Activated CD4-positive, alpha-beta T cell treated with anti-CD3 and anti-CD28 coated beads, Interleukin-2, amount 10 ng/mL, durations not matched to agents 7 days and 5 days (primary cell): ENCODE data around the gene FARP1. TPM values are rescaled to one million over a fixed set of nuclear protein-coding genes. Genes with fewer than 3 reads are reported as not detected.

Source experiments
- CTCF ChIA-PET: fragments of 350-600 bp; sonication (Branson Sonifier 250); formaldehyde crosslinking; loops from one replicate; lab custom pipeline; 2021; ENCODE audit warnings: antibody characterized with exemption; lab: Charles Lee
- POLR2A ChIA-PET: fragments of 350-600 bp; sonication (Branson Sonifier 250); formaldehyde crosslinking; loops from one replicate; lab custom pipeline; 2021; ENCODE audit warnings: antibody characterized with exemption; lab: Charles Lee
- DNase-seq: peaks from one replicate; pipeline ENCODE4 v3.0.0-alpha.2; 2020
- H3K27ac Mint-ChIP-seq: one replicate; pipeline ENCODE4 v1.8.0; 2021; ENCODE audit warnings: mild to moderate bottlenecking, moderate library complexity, mixed read lengths
- H3K27me3 Mint-ChIP-seq: one replicate; pipeline ENCODE4 v1.8.0; 2021; ENCODE audit warnings: mixed read lengths
- H3K36me3 Mint-ChIP-seq: one replicate; pipeline ENCODE4 v1.8.0; 2021; ENCODE audit warnings: low read depth, mixed read lengths
- H3K4me1 Mint-ChIP-seq: one replicate; pipeline ENCODE4 v1.8.0; 2021; ENCODE audit warnings: mixed read lengths
- H3K4me3 Mint-ChIP-seq: one replicate; pipeline ENCODE4 v1.8.0; 2021; ENCODE audit warnings: mild to moderate bottlenecking, moderate library complexity, mixed read lengths
- H3K9me3 Mint-ChIP-seq: one replicate; pipeline ENCODE4 v1.8.0; 2021; ENCODE audit warnings: mixed read lengths
- total RNA-seq, 2 experiments: library from RNA; stranded (reverse); gene quantifications; one replicate each; pipeline ENCODE4 v1.2.3, GENCODE V29; 2021

FARP1 gene
- total RNA-seq, 2 experiments from 2014 or later = 0.67 to 1.0 TPM

DNA sequence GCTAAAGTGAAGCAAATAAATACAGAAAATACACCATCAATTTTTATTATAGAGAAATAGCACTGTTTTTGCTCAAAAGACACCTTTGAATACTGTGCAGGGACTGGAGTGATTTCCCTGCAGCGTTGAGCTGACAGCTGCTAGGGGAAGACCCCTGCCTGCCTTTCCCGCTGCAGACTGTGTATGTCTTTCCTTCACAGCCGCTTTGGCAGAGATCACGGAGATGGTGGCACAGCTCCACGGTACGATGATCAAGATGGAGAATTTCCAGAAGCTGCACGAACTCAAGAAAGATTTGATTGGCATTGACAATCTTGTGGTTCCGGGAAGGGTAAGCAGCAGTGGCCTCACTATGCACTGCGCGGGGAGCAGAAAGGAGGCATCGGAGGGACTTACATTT, 292.5 kb downstream of the FARP1 start:
- no peak for DNase-seq
- no peaks in the 10 kb centered on the region for H3K27me3 Mint-ChIP-seq
- POLR2A ChIA-PET = no interaction called here
- no peaks in the 10 kb centered on the region for H3K9me3 Mint-ChIP-seq
- H3K4me1 Mint-ChIP-seq = no peaks in the 10 kb centered on the region
- no peaks in the 10 kb centered on the region for H3K36me3 Mint-ChIP-seq
- H3K27ac Mint-ChIP-seq = no peak overlapping the region
- H3K4me3 Mint-ChIP-seq = no peak overlapping the region
- CTCF ChIA-PET = interaction anchor here (0.6 to 1.4 kb wide), 3 partner anchors 13 to 217 kb away, joined by 3 read pairs; no protein-coding TSS in a partner anchor

GRCh38 chr13:98436233-98436910, 293.5 kb downstream of the FARP1 start:
- Mint-ChIP-seq H3K4me3 (no peak overlapping the region), H3K9me3 (no peaks in the 10 kb centered on the region), H3K27me3 (no peaks in the 10 kb centered on the region), H3K36me3 (no peaks in the 10 kb centered on the region), H3K4me1 (no peaks in the 10 kb centered on the region), H3K27ac (no peak overlapping the region)
- CTCF ChIA-PET = interaction anchor here (1.2 kb wide), 1 partner anchor 12 kb away, joined by 3 read pairs; no protein-coding TSS in a partner anchor
- no peak for DNase-seq
- POLR2A ChIA-PET = no interaction called here

GRCh38 chr13:98438246-98439125, 295.6 kb downstream of the FARP1 start:
- CTCF ChIA-PET = interaction anchor here (0.5 kb wide), 1 partner anchor 71 kb away, joined by 4 read pairs; no protein-coding TSS in a partner anchor
- Mint-ChIP-seq H3K9me3 (no peaks in the 10 kb centered on the region), H3K36me3 (no peaks in the 10 kb centered on the region), H3K4me1 (no peaks in the 10 kb centered on the region), H3K27ac (no peak overlapping the region), H3K4me3 (no peak overlapping the region), H3K27me3 (no peaks in the 10 kb centered on the region)
- no peak for DNase-seq
- POLR2A ChIA-PET = no interaction called here

GRCh38 chr13:98439126-98439828, 296.4 kb downstream of the FARP1 start:
- ChIA-PET POLR2A (no interaction called here), CTCF (interaction anchor here (0.5 kb wide), 1 partner anchor 70 kb away, joined by 4 read pairs; no protein-coding TSS in a partner anchor)
- no peaks in the 10 kb centered on the region for H3K27me3 Mint-ChIP-seq
- H3K4me3 Mint-ChIP-seq = no peak overlapping the region
- H3K36me3 Mint-ChIP-seq = no peaks in the 10 kb centered on the region
- no peaks in the 10 kb centered on the region for H3K9me3 Mint-ChIP-seq
- H3K4me1 Mint-ChIP-seq = peaks cover 1% of the 10 kb centered on the region
- DNase-seq = no peak
- H3K27ac Mint-ChIP-seq = no peak overlapping the region

GRCh38 chr13:98439896-98440295, 297.0 kb downstream of the FARP1 start:
- ChIA-PET CTCF (no interaction called here), POLR2A (no interaction called here)
- peaks cover 1% of the 10 kb centered on the region for H3K4me1 Mint-ChIP-seq

GRCh38 chr13:98440390-98441055, 297.6 kb downstream of the FARP1 start:
- no peak overlapping the region for H3K27ac Mint-ChIP-seq
- CTCF ChIA-PET = no interaction called here
- DNase-seq = no peak
- no peak overlapping the region for H3K4me3 Mint-ChIP-seq
- H3K4me1 Mint-ChIP-seq = peaks cover 5% of the 10 kb centered on the region
- H3K36me3 Mint-ChIP-seq = no peaks in the 10 kb centered on the region
- no peaks in the 10 kb centered on the region for H3K9me3 Mint-ChIP-seq
- POLR2A ChIA-PET = no interaction called here
- H3K27me3 Mint-ChIP-seq = no peaks in the 10 kb centered on the region

More at GRCh38 chr13:98439896-98440295, 297.0 kb downstream of the FARP1 start:
- no peak overlapping the region for H3K4me3 Mint-ChIP-seq
- no peaks in the 10 kb centered on the region for H3K36me3 Mint-ChIP-seq
- no peak for DNase-seq
- H3K9me3 Mint-ChIP-seq = no peaks in the 10 kb centered on the region
- H3K27ac Mint-ChIP-seq = peak overlapping the region; percentile 50
- H3K27me3 Mint-ChIP-seq = no peaks in the 10 kb centered on the region

DNA sequence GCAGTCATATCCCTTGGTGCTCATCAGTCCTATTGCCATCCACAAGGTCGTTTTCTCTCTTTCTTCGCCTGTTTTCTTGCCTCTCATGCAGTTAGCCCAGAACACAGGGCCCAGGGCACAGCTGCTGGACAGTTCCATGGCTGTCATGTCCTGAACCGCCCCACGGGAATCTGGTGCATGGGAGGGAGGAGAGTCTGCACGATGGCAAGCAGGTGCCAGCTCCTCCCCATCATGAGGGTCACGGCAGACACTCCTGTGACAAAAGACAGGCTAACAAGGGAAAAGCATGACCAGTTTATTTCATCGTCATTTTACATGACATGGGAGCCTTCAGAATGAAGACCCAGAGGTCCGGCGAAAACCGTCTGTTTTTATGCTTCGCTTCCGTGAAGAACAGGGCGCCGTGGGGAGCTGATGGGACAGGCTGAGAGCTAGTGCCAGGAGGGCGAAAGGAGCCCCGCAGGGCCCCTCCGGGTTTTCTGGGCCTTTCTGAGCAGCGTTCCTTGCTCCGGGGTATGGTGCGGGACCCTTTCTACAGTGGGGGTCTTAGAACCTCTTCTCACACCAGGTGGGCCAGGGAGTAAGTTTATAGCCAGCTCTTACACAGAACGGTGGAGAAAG, 298.3 kb downstream of the FARP1 start:
- H3K4me1 Mint-ChIP-seq = peaks cover 12% of the 10 kb centered on the region
- no peak for DNase-seq
- CTCF ChIA-PET = no interaction called here
- no peak overlapping the region for H3K27ac Mint-ChIP-seq
- H3K9me3 Mint-ChIP-seq = no peaks in the 10 kb centered on the region
- no peaks in the 10 kb centered on the region for H3K36me3 Mint-ChIP-seq
- no peak overlapping the region for H3K4me3 Mint-ChIP-seq
- H3K27me3 Mint-ChIP-seq = no peaks in the 10 kb centered on the region
- POLR2A ChIA-PET = no interaction called here

DNA sequence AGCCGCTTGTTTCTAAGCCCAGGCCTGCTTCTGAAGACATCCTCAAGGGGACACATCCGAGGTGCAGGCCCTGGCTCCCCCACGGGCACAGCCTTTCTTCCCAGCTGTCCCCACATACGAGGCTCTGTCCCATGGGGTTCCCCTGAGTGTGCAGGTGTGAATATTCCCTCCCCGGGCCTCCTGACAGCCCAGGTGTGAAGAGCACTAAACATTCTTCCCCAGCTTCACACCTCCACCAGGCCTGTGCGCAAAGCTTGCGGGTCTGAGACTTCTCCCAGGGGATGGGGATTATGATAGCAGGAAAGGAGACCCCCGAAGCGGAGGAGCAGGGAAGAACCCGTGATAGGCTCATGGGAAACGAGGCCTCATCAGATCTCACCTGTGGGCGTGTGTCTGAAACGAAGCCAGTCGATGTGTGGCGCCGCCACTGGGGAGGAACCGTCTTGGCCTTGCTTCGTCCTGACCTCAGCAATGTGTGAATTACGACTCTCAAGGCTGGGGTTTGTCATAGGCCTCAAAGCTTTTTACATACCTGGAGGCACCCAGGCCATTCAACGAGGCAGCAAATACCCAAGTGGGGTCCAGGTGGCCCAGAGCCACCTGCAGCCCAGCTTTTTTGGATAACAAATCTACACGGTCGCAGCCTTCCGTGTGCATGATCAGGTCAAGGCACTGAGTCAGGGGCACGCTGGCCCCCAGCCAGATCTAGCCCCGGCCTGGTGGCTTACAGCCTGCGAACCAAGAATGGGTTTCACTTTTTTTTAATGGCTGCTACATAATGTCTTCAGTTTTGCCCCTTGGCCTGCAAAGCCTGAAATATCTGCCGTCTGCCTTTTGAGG, 299.7 kb downstream of the FARP1 start:
- H3K4me3 Mint-ChIP-seq = no peak overlapping the region
- H3K27ac Mint-ChIP-seq = no peak overlapping the region
- peaks cover 6% of the 10 kb centered on the region for H3K36me3 Mint-ChIP-seq
- H3K9me3 Mint-ChIP-seq = no peaks in the 10 kb centered on the region
- H3K27me3 Mint-ChIP-seq = no peaks in the 10 kb centered on the region
- CTCF ChIA-PET = no interaction called here
- POLR2A ChIA-PET = no interaction called here
- peaks cover 12% of the 10 kb centered on the region for H3K4me1 Mint-ChIP-seq
- no peak for DNase-seq

DNA sequence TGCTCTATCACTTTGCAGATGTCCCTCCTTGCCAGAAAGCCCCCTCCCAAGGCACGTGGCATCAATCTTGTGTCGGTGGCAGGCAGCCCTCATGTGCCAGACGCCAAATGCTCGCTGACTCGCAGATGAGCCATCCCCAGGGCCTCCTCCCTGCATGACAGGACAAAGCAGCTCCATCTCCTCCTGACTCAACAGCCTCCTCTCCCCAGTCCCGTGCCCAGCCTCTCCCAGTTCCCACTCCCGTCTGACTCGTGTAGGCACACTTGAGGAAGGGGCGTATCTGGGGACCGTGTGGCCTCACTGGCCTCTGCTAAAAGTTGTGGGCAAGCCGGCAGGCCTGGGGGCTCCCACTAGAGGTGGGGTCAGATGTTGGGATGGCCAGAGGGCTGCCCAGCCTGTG, 300.4 kb downstream of the FARP1 start:
- H3K27me3 Mint-ChIP-seq = no peaks in the 10 kb centered on the region
- H3K9me3 Mint-ChIP-seq = no peaks in the 10 kb centered on the region
- ChIA-PET POLR2A (no interaction called here), CTCF (interaction anchor here (0.5 kb wide), 1 partner anchor 34 kb away, joined by 3 read pairs; no protein-coding TSS in a partner anchor)
- H3K27ac Mint-ChIP-seq = no peak overlapping the region
- H3K4me1 Mint-ChIP-seq = peaks cover 13% of the 10 kb centered on the region
- no peak for DNase-seq
- no peak overlapping the region for H3K4me3 Mint-ChIP-seq
- H3K36me3 Mint-ChIP-seq = peaks cover 8% of the 10 kb centered on the region

- Mint-ChIP-seq H3K9me3 (no peaks in the 10 kb centered on the region), H3K27ac (peak overlapping the region; percentile 41), H3K27me3 (no peaks in the 10 kb centered on the region), H3K4me1 (peaks cover 14% of the 10 kb centered on the region), H3K36me3 (peaks cover 13% of the 10 kb centered on the region), H3K4me3 (no peak overlapping the region)
- DNase-seq = no peak
- POLR2A ChIA-PET = no interaction called here
- CTCF ChIA-PET = interaction anchor here (0.5 to 3.5 kb wide), 2 partner anchors 35 to 209 kb away, joined by 3 to 30 read pairs; no protein-coding TSS in a partner anchor
Observed at GRCh38 chr13:98443800-98444325, 301.0 kb downstream of the FARP1 start.

DNA sequence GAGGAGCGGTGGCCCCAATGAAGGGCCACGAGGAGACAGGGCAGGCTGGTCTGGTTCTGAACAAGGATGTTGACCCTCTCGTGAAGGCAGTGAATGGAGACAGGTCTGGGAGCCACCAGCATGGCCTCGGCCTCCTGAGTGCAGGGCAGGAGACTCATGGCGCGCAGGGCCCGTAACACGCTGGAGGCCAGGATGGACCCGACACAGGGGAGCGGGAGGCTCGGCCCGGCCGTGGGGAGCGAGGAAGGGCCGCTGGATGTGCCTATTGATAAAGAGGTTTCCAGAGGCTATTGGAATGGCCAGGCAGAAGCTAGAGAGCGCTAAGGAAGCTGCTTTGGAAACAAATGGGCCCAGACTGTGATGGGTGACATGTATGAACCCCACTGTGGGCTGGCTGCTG, 301.5 kb downstream of the FARP1 start:
- ChIA-PET POLR2A (no interaction called here), CTCF (interaction anchor here (0.8 to 3.5 kb wide), 8 partner anchors 11 to 229 kb away, joined by 3 to 30 read pairs (median 5); no protein-coding TSS in a partner anchor)
- Mint-ChIP-seq H3K36me3 (peaks cover 18% of the 10 kb centered on the region), H3K9me3 (no peaks in the 10 kb centered on the region), H3K4me1 (peaks cover 14% of the 10 kb centered on the region), H3K27ac (peak overlapping the region; percentile 41), H3K4me3 (no peak overlapping the region), H3K27me3 (no peaks in the 10 kb centered on the region)
- DNase-seq = no peak
